Measurements from ENCODE around the gene LACTB.
"Not testable (repeated sequence)": the region's sequence is repeated elsewhere in the genome, so short reads cannot be mapped to it uniquely, and the experiment has no call there.

The LACTB gene

DNA sequence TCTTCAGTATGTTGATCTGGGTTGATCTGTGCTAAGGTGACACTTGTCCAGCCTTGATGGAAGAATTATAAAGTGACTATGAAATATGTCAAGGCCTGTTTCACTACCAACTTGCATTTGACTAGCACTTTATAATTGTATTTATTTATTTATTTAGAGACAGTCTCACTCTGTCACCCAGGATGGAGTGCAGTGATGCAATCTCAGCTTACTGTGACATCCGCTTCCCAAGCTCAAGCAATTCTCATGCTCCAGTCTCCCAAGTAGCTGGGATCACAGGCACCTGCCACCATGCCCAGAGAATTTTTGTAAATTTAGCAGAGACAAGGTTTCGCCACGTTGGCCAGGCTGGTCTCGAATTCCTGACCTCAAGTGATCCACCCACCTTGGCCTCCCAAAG is 25.5 kb upstream of the LACTB start:
- no peak overlapping the region for H3K4me3 ChIP-seq (ENCODE audit: low read depth, low read length)
- H3K4me1 ChIP-seq (ENCODE audit: control insufficient read depth, insufficient read depth, low read length): no peaks in the 10 kb centered on the region
- ChIA-PET CTCF (interaction anchor here (0.6 kb wide), 1 partner anchor 316 kb away, joined by 3 read pairs; no protein-coding TSS in a partner anchor), POLR2A (no interaction called here)
- no peaks in the 10 kb centered on the region for H3K9me3 ChIP-seq (ENCODE audit: control insufficient read depth, insufficient read depth, low read depth, low read length)
- no peaks in the 10 kb centered on the region for H3K36me3 ChIP-seq (ENCODE audit: control insufficient read depth in 2 of 2, insufficient read depth in 1 of 2, low read length in 2 of 2)
- TF ChIP-seq, protein P1, sequence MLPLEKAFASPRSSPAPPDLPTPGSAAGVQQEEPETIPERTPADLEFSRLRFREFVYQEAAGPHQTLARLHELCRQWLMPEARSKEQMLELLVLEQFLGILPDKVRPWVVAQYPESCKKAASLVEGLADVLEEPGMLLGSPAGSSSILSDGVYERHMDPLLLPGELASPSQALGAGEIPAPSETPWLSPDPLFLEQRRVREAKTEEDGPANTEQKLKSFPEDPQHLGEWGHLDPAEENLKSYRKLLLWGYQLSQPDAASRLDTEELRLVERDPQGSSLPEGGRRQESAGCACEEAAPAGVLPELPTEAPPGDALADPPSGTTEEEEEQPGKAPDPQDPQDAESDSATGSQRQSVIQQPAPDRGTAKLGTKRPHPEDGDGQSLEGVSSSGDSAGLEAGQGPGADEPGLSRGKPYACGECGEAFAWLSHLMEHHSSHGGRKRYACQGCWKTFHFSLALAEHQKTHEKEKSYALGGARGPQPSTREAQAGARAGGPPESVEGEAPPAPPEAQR (tag by site-specific recombination; IDR thresholded peaks at IDR 0.05): no peak
- no peak for TF ChIP-seq ZNF768 (tag by site-specific recombination; IDR thresholded peaks at IDR 0.05)
- TF ChIP-seq ZNF223 (tag by site-specific recombination; IDR thresholded peaks at IDR 0.05): no peak
- no peak for TF ChIP-seq RBAK (tag by site-specific recombination; IDR thresholded peaks at IDR 0.05)
- no peak overlapping the region for H3K27ac ChIP-seq (ENCODE audit: extremely low read depth, low read depth, low read length)

DNA sequence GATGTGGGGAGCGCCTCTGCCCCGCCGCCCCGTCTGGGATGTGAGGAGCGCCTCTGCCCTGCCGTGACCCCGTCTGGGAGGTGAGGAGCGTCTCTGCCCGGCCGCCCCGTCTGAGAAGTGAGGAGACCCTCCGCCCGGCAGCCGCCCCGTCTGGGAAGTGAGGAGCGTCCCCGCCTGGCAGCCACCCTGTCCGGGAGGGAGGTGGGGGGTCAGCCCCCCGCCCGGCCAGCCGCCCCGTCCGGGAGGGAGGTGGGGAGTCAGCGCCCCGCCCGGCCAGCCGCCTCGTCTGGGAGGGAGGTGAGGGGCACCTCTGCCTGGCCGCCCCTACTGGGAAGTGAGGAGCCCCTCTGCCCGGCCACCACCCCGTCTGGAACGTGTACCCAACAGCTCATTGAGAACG is 22.8 kb upstream of the LACTB start:
- CTCF ChIA-PET; H3K36me3 ChIP-seq (ENCODE audit: control insufficient read depth in 2 of 2, insufficient read depth in 1 of 2, low read length in 2 of 2); POLR2A ChIA-PET; H3K27ac ChIP-seq (ENCODE audit: extremely low read depth, low read depth, low read length); H3K9me3 ChIP-seq (ENCODE audit: control insufficient read depth, insufficient read depth, low read depth, low read length); H3K4me1 ChIP-seq (ENCODE audit: control insufficient read depth, insufficient read depth, low read length); H3K4me3 ChIP-seq (ENCODE audit: low read depth, low read length): not testable (repeated sequence)

DNA sequence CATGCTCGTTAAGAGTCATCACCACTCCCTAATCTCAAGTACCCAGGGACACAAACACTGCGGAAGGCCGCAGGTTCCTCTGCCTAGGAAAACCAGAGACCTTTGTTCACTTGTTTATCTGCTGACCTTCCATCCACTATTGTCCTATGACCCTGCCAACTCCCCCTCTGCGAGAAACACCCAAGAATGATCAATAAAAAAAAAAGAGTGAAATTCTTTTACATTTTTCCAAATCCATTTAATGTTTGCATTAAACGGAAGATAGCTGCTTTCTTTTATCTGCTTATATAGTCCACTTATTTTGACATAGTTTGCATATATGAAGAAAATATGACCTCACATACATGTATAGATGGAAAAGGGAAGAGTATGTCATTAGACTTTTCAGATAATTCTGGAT is 22.1 kb upstream of the LACTB start:
- CTCF ChIA-PET: interaction anchor here (0.5 kb wide), 1 partner anchor 812 kb away, joined by 3 read pairs; no protein-coding TSS in a partner anchor
- H3K4me1 ChIP-seq (ENCODE audit: control insufficient read depth, insufficient read depth, low read length); H3K4me3 ChIP-seq (ENCODE audit: low read depth, low read length); H3K9me3 ChIP-seq (ENCODE audit: control insufficient read depth, insufficient read depth, low read depth, low read length); H3K27ac ChIP-seq (ENCODE audit: extremely low read depth, low read depth, low read length); H3K36me3 ChIP-seq (ENCODE audit: control insufficient read depth in 2 of 2, insufficient read depth in 1 of 2, low read length in 2 of 2); POLR2A ChIA-PET: not testable (repeated sequence)

DNA sequence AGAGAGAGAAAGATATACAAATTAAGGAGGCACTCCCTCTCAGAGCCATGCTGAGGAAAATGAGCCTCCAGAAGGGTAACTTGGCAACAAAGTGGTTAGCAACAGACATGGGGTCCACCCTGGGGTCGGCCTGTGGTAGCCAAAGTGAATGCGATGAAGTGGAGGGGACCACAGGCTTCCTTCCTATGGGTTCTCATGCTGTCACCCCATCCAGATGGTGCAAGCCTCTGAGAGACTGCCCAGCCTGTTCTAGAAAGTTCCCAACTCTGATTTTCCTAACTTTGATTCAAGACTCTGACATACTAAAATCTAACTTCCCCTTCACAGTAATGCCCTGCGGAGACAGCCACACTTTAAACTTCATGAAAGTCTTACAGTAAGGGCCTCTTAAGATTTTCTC is 18.2 kb upstream of the LACTB start:
- TF ChIP-seq, protein P2, sequence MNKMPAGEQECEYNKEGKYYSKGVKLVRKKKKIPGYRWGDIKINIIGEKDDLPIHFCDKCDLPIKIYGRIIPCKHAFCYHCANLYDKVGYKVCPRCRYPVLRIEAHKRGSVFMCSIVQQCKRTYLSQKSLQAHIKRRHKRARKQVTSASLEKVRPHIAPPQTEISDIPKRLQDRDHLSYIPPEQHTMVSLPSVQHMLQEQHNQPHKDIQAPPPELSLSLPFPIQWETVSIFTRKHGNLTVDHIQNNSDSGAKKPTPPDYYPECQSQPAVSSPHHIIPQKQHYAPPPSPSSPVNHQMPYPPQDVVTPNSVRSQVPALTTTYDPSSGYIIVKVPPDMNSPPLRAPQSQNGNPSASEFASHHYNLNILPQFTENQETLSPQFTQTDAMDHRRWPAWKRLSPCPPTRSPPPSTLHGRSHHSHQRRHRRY (tag by site-specific recombination; IDR thresholded peaks at IDR 0.05): no peak
- TF ChIP-seq ZNF501 (tag by site-specific recombination; IDR thresholded peaks at IDR 0.05) (no peak), KLF8 (tag by site-specific recombination; IDR thresholded peaks at IDR 0.05) (no peak), ZNF350 (tag by site-specific recombination; IDR thresholded peaks at IDR 0.05) (no peak), ZNF629 (tag by site-specific recombination; IDR thresholded peaks at IDR 0.05) (no peak), KLF1 (tag by site-specific recombination; IDR thresholded peaks at IDR 0.05) (no peak), ZNF391 (tag by site-specific recombination; IDR thresholded peaks at IDR 0.05; ENCODE audit: borderline replicate concordance, low read depth) (no peak), ZNF341 (tag by site-specific recombination; IDR thresholded peaks at IDR 0.05; ENCODE audit: low read depth) (no peak), ZNF23 (tag by site-specific recombination; IDR thresholded peaks at IDR 0.05; ENCODE audit: borderline replicate concordance) (no peak), BCL11A (tag by site-specific recombination; IDR thresholded peaks at IDR 0.05; ENCODE audit: low read depth) (no peak), ZNF747 (tag by site-specific recombination; IDR thresholded peaks at IDR 0.05) (no peak), EGR2 (tag by site-specific recombination; IDR thresholded peaks at IDR 0.05; ENCODE audit: low read depth) (no peak), MEIS1 (CRISPR knock-in tag; IDR thresholded peaks at IDR 0.05; ENCODE audit: borderline replicate concordance) (no peak)
- TF ChIP-seq, protein P3, sequence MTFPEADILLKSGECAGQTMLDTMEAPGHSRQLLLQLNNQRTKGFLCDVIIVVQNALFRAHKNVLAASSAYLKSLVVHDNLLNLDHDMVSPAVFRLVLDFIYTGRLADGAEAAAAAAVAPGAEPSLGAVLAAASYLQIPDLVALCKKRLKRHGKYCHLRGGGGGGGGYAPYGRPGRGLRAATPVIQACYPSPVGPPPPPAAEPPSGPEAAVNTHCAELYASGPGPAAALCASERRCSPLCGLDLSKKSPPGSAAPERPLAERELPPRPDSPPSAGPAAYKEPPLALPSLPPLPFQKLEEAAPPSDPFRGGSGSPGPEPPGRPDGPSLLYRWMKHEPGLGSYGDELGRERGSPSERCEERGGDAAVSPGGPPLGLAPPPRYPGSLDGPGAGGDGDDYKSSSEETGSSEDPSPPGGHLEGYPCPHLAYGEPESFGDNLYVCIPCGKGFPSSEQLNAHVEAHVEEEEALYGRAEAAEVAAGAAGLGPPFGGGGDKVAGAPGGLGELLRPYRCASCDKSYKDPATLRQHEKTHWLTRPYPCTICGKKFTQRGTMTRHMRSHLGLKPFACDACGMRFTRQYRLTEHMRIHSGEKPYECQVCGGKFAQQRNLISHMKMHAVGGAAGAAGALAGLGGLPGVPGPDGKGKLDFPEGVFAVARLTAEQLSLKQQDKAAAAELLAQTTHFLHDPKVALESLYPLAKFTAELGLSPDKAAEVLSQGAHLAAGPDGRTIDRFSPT (tag by site-specific recombination; IDR thresholded peaks at IDR 0.05): no peak
- TF ChIP-seq, protein P4, sequence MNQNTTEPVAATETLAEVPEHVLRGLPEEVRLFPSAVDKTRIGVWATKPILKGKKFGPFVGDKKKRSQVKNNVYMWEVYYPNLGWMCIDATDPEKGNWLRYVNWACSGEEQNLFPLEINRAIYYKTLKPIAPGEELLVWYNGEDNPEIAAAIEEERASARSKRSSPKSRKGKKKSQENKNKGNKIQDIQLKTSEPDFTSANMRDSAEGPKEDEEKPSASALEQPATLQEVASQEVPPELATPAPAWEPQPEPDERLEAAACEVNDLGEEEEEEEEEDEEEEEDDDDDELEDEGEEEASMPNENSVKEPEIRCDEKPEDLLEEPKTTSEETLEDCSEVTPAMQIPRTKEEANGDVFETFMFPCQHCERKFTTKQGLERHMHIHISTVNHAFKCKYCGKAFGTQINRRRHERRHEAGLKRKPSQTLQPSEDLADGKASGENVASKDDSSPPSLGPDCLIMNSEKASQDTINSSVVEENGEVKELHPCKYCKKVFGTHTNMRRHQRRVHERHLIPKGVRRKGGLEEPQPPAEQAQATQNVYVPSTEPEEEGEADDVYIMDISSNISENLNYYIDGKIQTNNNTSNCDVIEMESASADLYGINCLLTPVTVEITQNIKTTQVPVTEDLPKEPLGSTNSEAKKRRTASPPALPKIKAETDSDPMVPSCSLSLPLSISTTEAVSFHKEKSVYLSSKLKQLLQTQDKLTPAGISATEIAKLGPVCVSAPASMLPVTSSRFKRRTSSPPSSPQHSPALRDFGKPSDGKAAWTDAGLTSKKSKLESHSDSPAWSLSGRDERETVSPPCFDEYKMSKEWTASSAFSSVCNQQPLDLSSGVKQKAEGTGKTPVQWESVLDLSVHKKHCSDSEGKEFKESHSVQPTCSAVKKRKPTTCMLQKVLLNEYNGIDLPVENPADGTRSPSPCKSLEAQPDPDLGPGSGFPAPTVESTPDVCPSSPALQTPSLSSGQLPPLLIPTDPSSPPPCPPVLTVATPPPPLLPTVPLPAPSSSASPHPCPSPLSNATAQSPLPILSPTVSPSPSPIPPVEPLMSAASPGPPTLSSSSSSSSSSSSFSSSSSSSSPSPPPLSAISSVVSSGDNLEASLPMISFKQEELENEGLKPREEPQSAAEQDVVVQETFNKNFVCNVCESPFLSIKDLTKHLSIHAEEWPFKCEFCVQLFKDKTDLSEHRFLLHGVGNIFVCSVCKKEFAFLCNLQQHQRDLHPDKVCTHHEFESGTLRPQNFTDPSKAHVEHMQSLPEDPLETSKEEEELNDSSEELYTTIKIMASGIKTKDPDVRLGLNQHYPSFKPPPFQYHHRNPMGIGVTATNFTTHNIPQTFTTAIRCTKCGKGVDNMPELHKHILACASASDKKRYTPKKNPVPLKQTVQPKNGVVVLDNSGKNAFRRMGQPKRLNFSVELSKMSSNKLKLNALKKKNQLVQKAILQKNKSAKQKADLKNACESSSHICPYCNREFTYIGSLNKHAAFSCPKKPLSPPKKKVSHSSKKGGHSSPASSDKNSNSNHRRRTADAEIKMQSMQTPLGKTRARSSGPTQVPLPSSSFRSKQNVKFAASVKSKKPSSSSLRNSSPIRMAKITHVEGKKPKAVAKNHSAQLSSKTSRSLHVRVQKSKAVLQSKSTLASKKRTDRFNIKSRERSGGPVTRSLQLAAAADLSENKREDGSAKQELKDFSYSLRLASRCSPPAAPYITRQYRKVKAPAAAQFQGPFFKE (tag by site-specific recombination; IDR thresholded peaks at IDR 0.05; ENCODE audit: borderline replicate concordance): no peak
- Histone ChIP-seq H3K4me3 (ENCODE audit: low read depth, low read length) (no peak overlapping the region), H3K27ac (ENCODE audit: extremely low read depth, low read depth, low read length) (no peak overlapping the region), H3K9me3 (ENCODE audit: control insufficient read depth, insufficient read depth, low read depth, low read length) (no peaks in the 10 kb centered on the region), H3K4me1 (ENCODE audit: control insufficient read depth, insufficient read depth, low read length) (no peaks in the 10 kb centered on the region), H3K36me3 (ENCODE audit: control insufficient read depth in 2 of 2, insufficient read depth in 1 of 2, low read length in 2 of 2) (no peaks in the 10 kb centered on the region)
- CTCF ChIA-PET: no interaction called here
- POLR2A ChIA-PET: no interaction called here
